NCI-H2171 treated with DMSO at 0.1 percent for 48 hours (cell line): ENCODE results near the gene S1PR1.
A peak's percentile ranks its signal among the peaks of the same experiment; 100 is the strongest.
"Not testable (repeated sequence)": the region's sequence is repeated elsewhere in the genome, so short reads cannot be mapped to it uniquely, and the experiment has no call there.

Source experiments
- DNase-seq: peaks from one replicate; lab custom pipeline; 2025; lab: John Stamatoyannopoulos, UW

S1PR1 gene

GRCh38 chr1:101219924-101220870 lies 16.6 kb upstream of the S1PR1 start:
- peak; percentile 13 for DNase-seq

DNA sequence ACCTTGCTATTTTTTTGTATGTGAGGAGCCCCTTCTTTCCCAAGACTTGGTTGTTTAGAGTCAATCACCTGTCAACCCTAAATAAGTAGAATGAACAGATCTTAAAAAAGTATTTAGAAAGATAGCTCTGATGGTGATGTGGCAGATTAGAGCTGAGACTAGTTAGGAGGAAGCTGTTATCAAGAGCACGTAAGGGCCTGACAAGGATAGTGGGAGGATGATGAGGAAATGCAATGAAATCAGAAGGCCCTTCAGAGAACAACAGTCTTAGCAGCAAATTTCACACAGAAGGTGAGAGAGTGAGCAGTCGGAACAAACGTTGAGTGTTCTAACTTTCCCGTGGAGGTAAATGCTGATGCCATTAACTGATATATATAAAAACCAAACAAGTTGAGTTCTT lies 15.9 kb upstream of the S1PR1 start:
- no peak for DNase-seq

- DNase-seq: no peak
Observed at GRCh38 chr1:101221945-101222429, 14.8 kb upstream of the S1PR1 start.

GRCh38 chr1:101227837-101228236 lies 9.0 kb upstream of the S1PR1 start:
- no peak for DNase-seq

DNA sequence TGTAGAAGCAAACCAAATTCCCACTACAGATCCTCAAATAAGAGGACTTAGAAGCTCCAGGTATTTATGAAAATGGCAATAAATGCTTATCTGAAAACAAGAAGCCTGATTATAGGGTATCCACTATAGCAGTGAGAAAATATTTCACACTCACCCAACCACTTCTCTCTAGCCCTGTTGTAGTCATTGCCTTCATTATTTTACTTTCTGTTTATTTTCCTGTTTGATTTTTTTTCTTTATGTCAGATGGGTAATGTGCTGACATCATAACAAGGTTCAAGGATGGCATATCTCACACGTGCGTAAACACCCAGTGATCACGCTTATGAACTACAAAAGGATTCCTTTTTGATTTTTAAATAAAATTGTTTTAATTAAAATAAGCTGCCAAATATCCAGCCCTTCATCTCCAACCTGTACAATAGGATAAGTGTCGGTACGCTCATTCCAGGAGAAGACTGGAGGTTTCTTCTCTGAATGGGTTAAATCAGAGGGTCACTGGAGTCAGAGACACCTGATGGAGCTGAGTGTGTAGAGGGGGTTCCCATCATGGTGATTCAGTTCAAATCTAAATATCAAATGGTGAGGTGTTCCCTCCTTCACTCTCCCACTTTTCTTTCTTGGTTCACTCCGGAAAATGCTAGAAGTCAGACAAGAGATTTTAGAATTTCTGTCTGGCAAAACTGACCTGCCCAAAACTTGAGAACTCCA lies 8.2 kb upstream of the S1PR1 start:
- DNase-seq: no peak

GRCh38 chr1:101232182-101232581 lies 4.6 kb upstream of the S1PR1 start:
- DNase-seq: not testable (repeated sequence)

DNA sequence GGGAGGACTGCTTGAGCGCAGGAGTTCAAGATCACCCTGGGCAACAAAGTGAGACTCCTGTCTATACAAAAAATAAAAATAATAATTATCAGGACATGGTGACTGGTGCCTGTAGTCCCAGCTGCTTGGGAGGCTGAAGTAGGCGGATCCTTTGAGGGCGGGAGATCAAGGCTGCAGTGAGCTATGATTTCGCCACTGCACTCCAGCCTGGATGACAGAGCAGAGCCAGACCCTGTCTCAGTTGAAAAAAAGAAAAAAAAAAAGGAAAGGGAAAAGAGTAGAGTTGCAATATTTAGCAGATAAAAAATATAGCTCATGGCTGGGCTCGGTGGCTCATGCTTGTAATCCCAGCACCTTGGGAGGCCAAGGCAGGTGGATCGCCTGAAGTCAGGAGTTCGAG lies 3.3 kb upstream of the S1PR1 start:
- DNase-seq: no peak

GRCh38 chr1:101235216-101235695 lies 1.6 kb upstream of the S1PR1 start:
- DNase-seq: peak; percentile 31

GRCh38 chr1:101235696-101236515 lies 913 bp upstream of the S1PR1 start:
- DNase-seq: peak; percentile 31

DNA sequence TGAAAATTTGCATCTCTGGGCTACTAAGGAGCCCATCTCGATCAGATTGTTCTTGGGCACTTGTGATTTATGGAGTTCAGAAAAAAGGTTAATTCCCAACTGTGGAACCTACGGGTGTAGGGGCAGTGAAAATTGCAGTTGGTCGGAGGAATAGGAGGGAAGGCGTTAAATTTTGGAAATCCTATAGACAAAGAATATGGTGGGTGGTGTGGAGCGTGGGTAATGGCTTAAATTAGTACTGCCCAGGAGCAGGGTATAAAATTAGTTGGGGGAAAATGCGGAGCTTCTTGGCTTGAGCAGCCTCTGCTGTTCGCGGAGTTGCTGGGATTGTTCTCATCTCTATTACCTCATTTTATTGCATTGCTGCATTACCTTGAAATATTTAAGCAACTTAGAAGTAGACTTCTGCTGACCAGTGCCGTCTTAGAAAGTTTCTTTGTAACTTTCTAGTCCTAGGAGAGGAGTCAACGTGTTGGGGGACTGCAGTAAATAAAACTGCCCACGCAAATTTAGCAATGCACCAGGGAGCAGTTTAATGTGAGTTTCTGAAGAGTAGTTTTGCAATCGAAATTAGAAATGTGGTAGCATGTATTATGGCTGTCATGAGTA lies 514 bp downstream of the S1PR1 start:
- DNase-seq: peak; percentile 4

DNA sequence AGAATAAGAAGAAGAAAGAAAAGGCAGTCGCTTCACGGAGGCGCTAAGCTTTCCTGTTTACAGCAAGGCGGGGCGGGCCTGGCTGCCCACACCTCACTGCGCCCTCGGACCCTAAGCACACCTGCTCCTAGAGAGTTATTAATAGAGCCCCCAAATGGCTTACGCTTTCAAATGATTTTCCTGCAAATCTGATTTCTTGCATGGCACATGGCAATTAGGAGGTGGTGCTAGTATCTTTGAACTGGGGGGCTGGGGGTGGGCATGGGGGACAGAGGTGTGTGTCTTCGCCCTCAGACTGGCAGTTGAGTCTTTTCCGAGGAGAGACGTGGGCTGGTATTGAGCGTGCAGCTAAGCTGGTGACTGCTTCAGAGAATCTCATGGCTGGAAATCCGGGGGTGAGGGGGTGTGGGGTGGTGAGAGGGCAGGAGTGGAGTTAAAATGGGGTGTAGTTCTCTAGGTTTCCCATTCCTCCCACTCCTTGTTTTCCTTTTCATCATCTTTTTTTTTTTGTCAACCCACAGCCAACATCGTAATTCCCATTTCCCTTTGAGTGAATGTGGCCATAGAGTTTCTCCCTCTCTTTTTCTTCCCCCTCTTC lies 1.3 kb downstream of the S1PR1 start:
- DNase-seq: no peak

DNA sequence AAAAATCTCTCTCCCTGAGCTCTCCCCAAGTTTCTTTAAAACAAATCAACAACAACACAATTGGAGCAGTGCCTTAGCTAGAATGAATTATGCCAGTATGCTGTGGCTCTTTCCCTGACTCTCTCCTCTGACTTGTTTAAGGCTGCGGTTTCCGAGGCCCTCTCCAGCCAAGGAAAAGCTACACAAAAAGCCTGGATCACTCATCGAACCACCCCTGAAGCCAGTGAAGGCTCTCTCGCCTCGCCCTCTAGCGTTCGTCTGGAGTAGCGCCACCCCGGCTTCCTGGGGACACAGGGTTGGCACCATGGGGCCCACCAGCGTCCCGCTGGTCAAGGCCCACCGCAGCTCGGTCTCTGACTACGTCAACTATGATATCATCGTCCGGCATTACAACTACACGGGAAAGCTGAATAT lies 1.9 kb downstream of the S1PR1 start:
- peak; percentile 50 for DNase-seq

DNA sequence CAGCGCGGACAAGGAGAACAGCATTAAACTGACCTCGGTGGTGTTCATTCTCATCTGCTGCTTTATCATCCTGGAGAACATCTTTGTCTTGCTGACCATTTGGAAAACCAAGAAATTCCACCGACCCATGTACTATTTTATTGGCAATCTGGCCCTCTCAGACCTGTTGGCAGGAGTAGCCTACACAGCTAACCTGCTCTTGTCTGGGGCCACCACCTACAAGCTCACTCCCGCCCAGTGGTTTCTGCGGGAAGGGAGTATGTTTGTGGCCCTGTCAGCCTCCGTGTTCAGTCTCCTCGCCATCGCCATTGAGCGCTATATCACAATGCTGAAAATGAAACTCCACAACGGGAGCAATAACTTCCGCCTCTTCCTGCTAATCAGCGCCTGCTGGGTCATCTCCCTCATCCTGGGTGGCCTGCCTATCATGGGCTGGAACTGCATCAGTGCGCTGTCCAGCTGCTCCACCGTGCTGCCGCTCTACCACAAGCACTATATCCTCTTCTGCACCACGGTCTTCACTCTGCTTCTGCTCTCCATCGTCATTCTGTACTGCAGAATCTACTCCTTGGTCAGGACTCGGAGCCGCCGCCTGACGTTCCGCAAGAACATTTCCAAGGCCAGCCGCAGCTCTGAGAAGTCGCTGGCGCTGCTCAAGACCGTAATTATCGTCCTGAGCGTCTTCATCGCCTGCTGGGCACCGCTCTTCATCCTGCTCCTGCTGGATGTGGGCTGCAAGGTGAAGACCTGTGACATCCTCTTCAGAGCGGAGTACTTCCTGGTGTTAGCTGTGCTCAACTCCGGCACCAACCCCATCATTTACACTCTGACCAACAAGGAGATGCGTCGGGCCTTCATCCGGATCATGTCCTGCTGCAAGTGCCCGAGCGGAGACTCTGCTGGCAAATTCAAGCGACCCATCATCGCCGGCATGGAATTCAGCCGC lies 2.5 kb downstream of the S1PR1 start:
- DNase-seq: no peak

GRCh38 chr1:101240041-101240430 lies 3.2 kb downstream of the S1PR1 start:
- no peak for DNase-seq

GRCh38 chr1:101241485-101242225 lies 4.8 kb downstream of the S1PR1 start:
- DNase-seq: no peak

GRCh38 chr1:101242324-101243050 lies 5.7 kb downstream of the S1PR1 start:
- no peak for DNase-seq

DNA sequence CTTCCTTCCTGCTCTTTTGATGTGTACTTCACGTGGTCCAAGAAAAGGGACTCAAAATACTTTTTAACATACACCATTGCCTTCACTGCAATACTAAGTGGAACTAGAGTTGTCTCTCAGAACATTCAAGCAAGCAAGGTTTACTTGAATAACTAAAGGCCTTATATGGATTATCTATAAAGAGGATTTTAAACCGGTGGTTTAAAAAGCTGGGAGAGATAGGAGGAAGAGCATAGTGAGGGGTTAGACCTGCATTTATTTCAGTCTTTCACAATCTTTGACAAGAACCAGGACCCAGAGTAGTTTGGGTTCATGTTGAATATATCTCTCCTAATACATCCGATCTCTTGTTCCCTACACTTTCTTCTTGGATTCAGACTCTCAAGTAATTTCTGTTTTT lies 6.9 kb downstream of the S1PR1 start:
- no peak for DNase-seq

- DNase-seq: no peak
Observed at GRCh38 chr1:101244842-101245241, 8.0 kb downstream of the S1PR1 start.
